ENCODE measurements around the gene GLRA2.
"Not testable (repeated sequence)": the region's sequence is repeated elsewhere in the genome, so short reads cannot be mapped to it uniquely, and the experiment has no call there.

The GLRA2 gene

DNA sequence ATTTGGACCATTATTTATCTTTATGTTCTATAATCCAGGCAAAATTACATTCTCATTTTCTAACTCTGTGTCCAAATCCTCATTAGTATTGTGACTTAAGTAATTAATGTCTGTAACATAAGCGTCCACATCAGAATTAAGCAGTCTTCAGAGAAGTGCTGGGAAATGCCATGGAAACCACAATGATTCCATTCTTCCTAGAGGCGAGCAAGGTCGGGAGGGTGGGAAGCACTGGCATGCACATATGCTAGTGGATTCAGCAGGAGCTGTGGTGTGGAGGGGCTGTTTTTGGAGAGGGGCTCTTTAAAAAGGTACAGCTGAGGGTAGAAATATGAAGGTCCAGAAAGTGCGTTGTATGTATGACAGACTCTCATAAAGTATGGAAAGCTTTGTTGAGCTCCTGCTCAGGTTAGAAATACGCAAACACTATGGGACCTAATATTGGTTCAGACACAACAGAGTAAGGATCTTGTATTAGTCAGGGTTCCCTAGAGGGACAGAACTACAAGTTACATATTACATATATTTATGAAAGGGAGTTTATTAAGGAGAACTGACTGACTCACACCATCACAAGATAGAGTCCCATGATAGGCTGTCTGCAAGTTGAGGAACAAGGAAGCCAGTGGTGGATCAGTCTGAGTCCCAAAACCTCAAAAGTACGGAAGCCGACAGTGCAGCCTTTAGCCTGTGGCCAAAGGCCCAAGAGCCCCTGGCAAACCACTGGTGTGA, 61.5 kb downstream of the GLRA2 start:
- TF ChIP-seq, protein P1, sequence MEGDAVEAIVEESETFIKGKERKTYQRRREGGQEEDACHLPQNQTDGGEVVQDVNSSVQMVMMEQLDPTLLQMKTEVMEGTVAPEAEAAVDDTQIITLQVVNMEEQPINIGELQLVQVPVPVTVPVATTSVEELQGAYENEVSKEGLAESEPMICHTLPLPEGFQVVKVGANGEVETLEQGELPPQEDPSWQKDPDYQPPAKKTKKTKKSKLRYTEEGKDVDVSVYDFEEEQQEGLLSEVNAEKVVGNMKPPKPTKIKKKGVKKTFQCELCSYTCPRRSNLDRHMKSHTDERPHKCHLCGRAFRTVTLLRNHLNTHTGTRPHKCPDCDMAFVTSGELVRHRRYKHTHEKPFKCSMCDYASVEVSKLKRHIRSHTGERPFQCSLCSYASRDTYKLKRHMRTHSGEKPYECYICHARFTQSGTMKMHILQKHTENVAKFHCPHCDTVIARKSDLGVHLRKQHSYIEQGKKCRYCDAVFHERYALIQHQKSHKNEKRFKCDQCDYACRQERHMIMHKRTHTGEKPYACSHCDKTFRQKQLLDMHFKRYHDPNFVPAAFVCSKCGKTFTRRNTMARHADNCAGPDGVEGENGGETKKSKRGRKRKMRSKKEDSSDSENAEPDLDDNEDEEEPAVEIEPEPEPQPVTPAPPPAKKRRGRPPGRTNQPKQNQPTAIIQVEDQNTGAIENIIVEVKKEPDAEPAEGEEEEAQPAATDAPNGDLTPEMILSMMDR (IDR thresholded peaks at IDR 0.05): no peak
- H3K27me3 ChIP-seq: no peaks in the 10 kb centered on the region

DNA sequence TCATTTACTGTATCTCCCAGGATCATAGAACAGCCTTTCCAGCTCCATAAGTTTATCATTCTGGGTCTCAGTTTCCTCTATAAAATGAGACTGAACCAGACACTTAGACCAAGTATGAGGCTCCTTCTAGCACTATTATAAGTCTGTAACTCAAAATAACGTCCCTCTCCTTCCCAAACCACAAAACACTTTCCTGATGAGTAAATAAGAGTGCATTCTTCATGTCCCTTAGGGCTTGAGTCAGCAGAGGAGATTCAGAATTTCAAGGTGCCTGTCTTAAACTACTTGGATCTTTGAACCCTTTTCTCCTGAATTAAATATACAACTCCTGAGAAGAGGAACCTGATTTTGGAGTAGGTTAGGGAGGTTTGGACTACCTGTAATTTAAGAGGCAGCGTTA, 62.6 kb downstream of the GLRA2 start:
- no peaks in the 10 kb centered on the region for H3K9me3 ChIP-seq
- TF ChIP-seq, protein P1 (IDR thresholded peaks at IDR 0.05): no peak
- no peak overlapping the region for H3K27ac ChIP-seq
- H3K36me3 ChIP-seq: no peaks in the 10 kb centered on the region
- no peaks in the 10 kb centered on the region for H3K4me1 ChIP-seq (ENCODE audit: control insufficient read depth in 1 of 2, insufficient read depth in 1 of 2, low read depth in 1 of 2, low read length in 1 of 2)
- no peaks in the 10 kb centered on the region for H3K27me3 ChIP-seq
- no peak overlapping the region for H3K4me3 ChIP-seq (ENCODE audit: low read depth in 1 of 2, low read length in 1 of 2)

More for the DNA sequence above, 61.5 kb downstream of the GLRA2 start:
- Histone ChIP-seq H3K36me3 (no peaks in the 10 kb centered on the region), H3K4me1 (ENCODE audit: control insufficient read depth in 1 of 2, insufficient read depth in 1 of 2, low read depth in 1 of 2, low read length in 1 of 2) (no peaks in the 10 kb centered on the region), H3K27ac (no peak overlapping the region), H3K9me3 (no peaks in the 10 kb centered on the region), H3K4me3 (ENCODE audit: low read depth in 1 of 2, low read length in 1 of 2) (no peak overlapping the region)

DNA sequence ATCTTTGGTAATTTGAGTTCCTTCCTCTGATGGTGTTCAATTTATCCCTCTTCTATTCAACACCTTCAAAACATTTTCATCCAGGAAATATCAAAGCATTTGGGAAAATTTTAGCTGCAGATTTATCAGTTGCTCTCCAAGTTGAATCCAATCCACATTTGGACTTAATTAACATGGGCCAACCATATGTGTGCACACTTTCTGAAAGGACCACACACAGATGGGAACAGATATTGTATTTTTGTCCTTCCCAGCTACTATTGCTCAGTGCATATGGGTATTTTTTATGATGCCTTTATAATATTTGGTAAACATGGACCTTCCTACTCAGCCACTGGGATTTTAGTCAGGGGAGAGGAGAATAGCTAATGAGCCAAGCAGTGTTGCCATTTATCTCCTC, 65.2 kb downstream of the GLRA2 start:
- Histone ChIP-seq H3K36me3 (no peaks in the 10 kb centered on the region), H3K27ac (no peak overlapping the region), H3K27me3 (no peaks in the 10 kb centered on the region), H3K4me1 (ENCODE audit: control insufficient read depth in 1 of 2, insufficient read depth in 1 of 2, low read depth in 1 of 2, low read length in 1 of 2) (no peaks in the 10 kb centered on the region), H3K4me3 (ENCODE audit: low read depth in 1 of 2, low read length in 1 of 2) (no peak overlapping the region), H3K9me3 (no peaks in the 10 kb centered on the region)
- TF ChIP-seq, protein P1 (IDR thresholded peaks at IDR 0.05): no peak

DNA sequence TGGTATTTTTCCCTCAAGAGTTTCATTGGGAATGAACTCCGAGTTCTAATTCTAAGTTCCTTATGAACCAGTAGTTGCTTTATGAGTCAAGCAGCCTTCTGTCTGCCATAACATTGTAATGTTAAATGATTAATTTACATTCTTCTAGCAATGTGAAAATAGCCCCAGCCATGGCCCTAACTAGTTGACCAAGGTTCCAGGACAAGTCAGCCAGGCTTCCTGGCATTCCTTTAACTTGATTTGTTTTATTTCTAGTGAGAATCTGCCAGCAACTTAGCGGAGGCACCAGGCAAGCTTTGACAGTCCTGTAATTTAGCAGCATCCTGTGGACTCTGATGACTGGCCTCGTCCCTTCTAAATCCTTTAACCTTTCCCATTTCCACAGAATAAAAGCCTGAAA, 69.0 kb downstream of the GLRA2 start:
- Histone ChIP-seq H3K4me1 (ENCODE audit: control insufficient read depth in 1 of 2, insufficient read depth in 1 of 2, low read depth in 1 of 2, low read length in 1 of 2) (no peaks in the 10 kb centered on the region), H3K9me3 (no peaks in the 10 kb centered on the region), H3K4me3 (ENCODE audit: low read depth in 1 of 2, low read length in 1 of 2) (no peak overlapping the region), H3K36me3 (no peaks in the 10 kb centered on the region), H3K27me3 (no peaks in the 10 kb centered on the region), H3K27ac (no peak overlapping the region)
- TF ChIP-seq, protein P1 (IDR thresholded peaks at IDR 0.05): no peak

DNA sequence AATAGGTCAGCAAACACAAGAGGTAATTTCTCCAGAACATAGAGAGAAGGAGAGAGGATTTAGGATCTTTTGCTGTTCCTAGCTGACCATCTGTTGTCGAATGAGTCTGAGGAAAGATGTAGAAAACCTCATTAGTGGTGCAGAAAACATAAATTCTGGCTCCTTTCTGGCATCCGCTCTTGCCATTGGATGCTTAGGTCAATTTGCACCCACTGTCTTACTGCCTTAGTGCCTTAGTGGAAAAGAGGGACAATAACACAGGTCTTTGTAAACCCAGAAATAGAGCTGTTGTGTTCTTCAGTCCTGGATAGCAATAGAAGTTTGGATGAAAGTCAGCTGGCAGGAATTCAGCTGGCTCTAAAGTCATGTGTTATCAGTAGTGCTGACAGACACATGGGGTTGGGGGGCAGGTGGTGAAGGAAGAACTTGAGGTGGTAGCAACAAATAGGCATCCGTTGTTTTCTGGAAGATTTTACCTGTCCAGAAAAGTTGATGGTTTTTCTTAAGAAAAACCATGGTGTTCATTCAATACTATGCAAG, 78.2 kb downstream of the GLRA2 start:
- no peaks in the 10 kb centered on the region for H3K36me3 ChIP-seq
- no peaks in the 10 kb centered on the region for H3K9me3 ChIP-seq
- no peak overlapping the region for H3K27ac ChIP-seq
- H3K4me3 ChIP-seq (ENCODE audit: low read depth in 1 of 2, low read length in 1 of 2): no peak overlapping the region
- TF ChIP-seq, protein P1 (IDR thresholded peaks at IDR 0.05): no peak
- H3K4me1 ChIP-seq (ENCODE audit: control insufficient read depth in 1 of 2, insufficient read depth in 1 of 2, low read depth in 1 of 2, low read length in 1 of 2): no peaks in the 10 kb centered on the region
- no peaks in the 10 kb centered on the region for H3K27me3 ChIP-seq

DNA sequence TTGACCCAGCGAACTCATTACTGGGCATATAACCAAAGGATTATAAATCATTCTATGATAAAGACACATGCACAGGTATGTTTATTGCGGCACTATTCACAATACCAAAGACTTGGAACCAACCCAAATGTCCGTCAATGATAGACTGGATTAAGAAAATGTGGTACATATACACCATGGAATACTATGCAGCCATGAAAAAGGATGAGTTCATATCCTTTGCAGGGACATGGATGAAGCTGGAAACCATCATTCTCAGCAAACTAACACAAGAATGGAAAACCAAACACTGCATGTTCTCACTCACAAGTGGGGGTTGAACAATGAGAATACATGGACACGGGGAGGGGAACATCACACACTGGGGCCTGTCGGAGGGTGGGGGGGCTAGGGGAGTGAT, 83.1 kb downstream of the GLRA2 start:
- H3K36me3 ChIP-seq; H3K4me3 ChIP-seq (ENCODE audit: low read depth in 1 of 2, low read length in 1 of 2); H3K4me1 ChIP-seq (ENCODE audit: control insufficient read depth in 1 of 2, insufficient read depth in 1 of 2, low read depth in 1 of 2, low read length in 1 of 2); H3K9me3 ChIP-seq; H3K27me3 ChIP-seq; H3K27ac ChIP-seq: not testable (repeated sequence)

Data from neutrophil (primary cell).